Stimulated activated CD4-positive, alpha-beta T cell treated with anti-CD3 and anti-CD28 coated beads, Interleukin-1b, Interleukin-23, amount 100 ng/mL, for 4 hours (primary cell): ENCODE results near the gene TBCD.

Experiments
- DNase-seq, 2 donors: peaks; one replicate each; pipeline ENCODE4 v3.0.0-alpha.2; 2020; ENCODE audit warnings: low read depth in 2 of 2

The TBCD gene

DNA sequence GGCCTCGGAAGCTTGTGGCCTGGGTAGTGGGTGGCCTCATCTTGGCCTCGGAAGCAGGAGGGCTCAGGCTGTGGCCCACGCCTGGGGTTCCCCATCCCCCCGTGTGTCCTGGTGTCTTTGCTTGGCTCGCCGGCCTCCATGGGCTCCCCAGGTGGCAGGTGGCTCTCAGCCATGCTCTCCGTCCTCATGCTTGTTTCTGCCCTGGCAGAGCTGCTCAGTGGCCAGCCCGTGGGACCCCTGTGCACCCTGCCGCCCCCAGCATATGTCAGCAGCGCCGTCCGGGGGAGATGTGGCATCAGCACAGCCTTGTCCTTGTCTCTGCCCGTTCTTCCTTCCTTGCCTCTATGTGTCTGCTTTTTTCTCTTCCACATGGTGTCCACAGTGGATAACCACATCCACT is 38.5 kb downstream of the TBCD start:
- no peak for DNase-seq

DNA sequence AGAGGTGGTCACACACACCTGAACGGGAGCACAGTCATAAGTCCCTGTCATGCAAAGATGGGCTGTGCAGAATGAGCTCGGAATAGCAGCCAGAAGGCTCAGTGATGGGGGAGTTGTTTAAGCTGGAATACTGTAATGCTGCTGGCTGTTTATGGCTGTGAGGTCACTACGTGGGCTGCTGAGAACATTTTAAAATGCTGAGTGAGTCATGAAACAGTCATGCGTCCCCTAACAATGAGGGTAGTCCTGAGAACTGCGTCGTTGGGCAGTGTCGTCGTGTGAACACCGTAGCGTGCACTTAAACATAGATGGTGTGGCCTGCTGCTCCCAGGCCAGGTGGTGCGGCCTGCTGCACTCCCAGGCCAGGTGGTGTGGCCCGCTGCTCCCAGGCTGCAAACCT is 39.7 kb downstream of the TBCD start:
- DNase-seq, result no peak

DNA sequence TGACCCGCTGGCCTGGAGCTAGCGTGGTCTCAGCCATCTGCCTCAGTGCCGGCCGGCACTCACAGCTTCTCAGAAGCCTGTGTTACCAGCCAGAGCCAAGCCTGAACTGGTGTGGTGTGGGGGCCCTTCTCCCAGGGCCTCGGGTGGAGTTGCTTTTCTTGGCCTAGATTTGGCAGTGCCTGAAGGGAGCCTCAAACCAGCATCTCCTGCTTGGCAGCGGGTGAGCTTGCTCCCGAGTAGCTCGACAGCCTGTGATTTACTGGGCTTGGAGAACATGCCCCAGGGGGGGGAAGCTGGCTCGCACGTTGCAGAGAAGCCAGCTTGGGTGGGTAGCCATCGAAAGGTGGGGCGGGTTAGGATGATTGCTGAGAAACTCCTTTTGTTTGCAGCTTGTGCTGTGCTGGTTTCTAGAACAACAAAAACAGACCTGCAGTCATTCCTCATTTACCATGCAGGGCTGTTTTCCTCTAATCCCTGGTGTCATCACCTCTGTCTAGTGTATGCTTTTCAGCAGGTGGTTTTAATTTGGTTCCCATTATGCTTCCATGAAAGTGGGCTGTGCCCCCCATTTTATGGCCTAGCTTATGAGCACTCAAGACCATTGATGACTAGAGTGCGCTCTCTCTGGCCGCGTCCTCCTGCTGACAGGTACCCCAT is 42.2 kb downstream of the TBCD start:
- DNase-seq, result no peak

DNA sequence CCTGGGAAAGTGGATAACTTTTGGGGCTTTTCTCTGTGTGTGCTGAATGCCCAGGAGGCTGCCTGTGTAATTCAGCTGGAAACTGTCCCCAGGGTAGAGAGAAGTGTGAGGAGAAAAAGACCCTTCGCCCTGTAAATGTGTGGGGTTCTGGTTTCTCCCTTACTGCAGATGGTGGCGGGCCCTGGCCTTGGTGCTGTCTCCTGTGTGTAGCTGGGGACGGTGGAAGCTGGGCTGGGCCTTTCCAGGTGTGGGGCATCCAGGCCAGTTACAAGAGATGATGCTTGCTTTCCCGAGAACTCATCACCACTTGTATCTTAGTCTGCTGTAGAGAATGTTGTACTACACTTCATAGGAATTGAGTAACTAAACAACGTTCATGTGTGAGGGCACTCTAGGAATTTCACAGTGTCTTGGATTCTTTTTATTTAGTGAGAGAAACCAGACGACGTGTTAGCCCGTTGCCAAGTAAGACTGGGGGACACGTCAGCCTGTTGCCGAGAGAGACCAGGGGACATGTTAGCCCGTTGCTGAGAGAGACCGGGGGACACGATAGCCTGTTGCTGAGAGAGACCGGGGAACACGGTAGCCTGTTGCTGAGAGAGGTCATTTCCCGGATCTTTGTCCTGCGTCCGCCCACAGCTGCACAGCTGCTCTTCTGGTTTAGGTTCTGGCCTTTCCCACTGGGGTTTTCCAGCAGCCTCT is 43.1 kb downstream of the TBCD start:
- no peak for DNase-seq

DNA sequence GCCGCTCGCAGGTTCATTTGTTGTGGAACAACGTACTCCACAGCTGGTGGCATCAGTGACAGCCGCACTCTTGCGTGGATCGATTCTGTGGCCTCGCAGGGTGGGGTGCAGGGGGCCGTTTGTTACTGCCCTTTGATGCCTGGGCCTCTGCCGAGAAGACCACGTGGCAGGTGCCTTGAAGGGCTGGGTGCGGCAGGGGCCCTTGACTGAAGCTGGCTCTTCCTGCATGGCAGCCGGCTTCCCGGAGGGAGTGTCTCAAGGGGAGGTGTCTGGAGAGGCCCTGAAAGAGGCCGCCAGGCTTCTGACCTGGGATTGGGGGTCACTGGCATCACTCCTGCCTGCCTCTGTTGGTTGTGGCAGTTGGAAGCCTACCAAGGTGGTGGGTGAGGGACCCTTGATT is 43.8 kb downstream of the TBCD start:
- DNase-seq, result no peak

DNA sequence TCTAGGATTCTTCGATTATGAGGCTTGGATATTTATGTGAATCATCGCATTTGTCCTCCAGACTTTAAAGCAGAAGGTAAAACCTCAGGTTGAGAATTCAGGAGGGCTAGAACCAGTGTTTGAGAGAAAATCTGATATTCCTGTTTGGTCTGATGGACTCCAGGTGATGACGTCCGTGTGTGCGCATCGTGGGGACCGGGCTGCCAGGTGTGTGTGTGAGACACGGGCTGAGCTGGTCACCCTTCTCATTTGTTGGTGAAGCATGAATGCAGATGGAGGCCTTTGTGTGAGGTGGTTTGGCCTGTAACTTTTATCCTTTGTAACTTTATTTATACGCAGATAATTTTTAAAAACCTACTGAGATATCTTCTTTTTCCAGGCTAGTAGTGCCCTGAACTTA is 45.2 kb downstream of the TBCD start:
- DNase-seq, result no peak

DNA sequence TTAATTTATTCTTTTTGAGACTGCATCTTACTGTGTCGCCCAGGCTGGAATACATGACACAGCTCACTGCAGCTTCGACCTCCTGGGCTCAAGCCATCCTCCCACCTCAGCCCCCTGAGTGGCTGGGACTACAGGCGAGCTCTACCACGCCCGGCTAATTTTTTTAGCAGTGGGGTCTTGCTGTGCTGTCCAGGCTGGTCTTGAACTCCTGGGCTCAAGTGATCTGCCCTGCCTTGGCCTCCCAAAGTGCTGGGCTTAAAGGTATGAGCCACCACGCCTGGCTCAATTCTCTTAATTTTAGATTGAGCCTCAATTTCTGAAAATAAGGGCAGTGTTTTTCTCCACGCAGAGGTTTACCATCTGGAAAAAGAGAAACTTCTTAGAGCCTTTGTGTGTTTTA is 46.9 kb downstream of the TBCD start:
- DNase-seq, result no peak

DNA sequence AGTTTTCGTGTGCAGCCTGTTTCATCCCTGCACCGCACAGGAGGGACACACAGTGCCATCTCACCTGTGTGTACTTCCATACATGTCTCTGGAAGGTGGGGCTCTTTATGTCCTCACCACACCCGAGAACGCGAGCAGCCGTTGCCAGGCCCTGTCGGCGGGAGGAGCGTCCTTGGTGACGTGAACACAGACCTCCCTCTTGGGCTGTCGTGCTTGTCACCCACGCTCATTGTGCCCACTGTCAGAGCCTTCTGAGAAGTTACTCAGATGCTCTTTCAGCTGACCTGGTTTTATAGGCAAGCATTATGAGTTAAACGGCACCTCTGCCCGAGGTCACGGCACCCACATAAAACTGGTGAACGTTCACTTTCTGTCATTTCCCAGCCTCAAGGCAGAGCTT is 47.7 kb downstream of the TBCD start:
- no peak for DNase-seq

DNA sequence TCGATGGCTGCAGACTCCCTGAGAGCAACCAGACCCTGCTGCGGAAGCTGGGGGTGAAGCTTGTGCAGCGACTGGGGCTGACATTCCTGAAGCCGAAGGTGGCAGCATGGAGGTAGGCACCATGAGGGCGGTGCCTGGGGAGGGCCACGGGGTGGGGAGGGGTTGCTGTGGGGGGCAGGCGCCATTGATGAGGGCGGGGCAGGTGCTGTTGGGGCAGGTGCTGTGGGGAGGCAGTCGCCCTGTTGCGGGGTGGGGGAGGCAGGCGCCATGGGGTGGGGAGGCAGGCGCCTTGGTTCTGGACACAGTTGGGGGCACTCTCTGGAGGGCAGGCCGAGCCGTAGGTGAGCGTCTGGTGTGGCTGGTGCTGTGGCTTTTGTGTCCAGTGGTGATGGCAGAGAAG is 49.0 kb downstream of the TBCD start:
- no peak for DNase-seq

DNA sequence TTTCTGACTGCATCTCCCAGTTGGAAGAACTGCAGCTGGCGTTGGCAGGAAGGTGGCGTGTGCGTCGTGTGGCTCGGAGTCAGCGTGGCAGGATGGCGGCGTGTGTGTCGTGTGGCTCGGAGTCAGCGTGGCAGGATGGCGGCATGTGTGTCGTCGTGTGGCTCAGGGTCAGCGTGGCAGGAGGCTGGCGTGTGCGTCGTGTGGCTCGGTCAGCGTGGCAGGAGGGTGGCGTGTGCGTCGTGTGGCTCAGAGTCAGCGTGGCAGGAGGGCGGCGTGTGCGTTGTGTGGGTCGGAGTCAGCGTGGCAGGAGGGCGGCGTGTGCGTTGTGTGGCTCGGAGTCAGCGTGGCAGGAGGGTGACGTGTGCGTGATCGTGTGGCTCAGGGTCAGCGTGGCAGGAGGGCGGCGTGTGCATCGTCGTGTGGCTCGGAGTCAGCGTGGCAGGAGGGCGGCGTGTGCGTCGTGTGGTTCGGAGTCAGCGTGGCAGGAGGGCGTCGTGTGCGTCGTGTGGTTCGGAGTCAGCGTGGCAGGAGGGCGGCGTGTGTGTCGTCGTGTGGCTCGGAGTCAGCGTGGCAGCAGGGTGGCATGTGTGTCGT is 49.6 kb downstream of the TBCD start:
- DNase-seq, result no peak

DNA sequence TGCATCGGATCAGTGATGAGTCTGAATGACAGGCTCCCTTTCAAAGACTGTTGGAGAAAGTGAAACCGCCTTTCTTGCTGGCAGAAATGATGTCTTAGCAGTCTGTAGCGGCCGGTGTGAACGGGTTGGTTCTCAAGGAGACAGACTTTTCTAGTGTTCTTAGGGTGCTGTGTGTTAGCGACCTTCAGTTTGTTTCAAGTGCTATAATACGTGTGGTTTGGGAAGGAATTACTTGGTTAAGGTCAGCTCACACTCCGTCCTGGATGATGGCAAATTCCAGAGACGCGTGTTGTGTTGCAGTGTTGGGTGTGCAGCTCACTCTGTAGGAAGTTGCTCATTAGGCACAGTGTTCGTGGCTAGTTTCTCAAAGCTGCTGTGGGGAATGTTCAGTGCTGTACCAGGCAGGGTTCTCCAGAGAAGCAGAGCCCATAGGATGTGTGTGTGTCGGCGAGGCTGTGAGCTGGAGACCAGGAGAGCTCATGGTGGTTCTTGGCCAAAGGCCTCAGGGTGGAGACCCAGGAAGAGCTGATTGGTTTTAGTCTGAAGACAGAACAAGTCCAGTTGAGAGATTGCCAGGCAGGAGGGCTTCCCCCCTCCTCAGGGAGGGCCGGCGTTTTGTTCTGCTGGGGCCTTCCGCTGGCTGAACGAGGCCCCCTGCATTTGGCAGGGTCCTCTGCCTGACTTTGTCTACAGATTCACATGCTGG is 50.4 kb downstream of the TBCD start:
- no peak for DNase-seq

DNA sequence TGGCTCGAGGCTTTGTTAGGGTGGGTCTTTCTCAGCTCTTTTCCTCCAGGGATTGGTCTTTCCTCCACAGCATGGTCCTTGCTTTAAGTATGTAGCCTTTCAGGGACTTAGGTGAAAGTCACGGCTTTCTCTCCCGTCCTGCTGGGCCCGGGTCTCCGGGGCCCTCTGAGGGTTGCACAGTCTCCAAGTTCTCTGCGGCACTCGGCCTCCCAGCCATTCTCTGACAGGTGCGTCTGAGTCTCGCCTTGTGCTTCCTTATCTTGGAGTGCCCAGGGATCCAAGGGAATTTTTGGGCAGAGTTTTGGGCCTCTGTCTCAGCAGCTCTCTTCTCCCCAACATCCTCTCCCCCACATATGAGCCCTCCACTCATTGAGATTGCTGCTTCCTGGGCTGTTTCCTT is 51.3 kb downstream of the TBCD start:
- no peak for DNase-seq

DNA sequence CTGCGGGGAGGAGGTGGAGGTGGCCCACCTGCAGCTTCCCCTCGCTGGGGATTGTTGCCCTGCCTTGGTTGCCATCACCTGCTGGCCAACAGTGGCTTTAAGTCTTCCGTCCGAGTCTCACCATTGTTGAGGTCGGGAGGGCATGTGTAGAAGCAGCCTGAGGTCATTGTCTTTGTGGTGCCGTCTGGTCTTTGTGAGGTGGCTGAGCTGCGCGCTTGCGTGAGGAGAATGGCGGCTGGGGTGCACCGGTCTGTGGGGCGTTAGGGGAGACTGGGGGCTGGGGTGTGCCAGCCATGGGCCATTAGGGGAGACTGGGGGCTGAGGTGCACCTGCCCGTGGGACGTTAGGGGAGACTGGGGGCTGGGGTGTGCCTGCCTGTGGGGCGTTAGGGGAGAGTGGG is 51.7 kb downstream of the TBCD start:
- no peak for DNase-seq

DNA sequence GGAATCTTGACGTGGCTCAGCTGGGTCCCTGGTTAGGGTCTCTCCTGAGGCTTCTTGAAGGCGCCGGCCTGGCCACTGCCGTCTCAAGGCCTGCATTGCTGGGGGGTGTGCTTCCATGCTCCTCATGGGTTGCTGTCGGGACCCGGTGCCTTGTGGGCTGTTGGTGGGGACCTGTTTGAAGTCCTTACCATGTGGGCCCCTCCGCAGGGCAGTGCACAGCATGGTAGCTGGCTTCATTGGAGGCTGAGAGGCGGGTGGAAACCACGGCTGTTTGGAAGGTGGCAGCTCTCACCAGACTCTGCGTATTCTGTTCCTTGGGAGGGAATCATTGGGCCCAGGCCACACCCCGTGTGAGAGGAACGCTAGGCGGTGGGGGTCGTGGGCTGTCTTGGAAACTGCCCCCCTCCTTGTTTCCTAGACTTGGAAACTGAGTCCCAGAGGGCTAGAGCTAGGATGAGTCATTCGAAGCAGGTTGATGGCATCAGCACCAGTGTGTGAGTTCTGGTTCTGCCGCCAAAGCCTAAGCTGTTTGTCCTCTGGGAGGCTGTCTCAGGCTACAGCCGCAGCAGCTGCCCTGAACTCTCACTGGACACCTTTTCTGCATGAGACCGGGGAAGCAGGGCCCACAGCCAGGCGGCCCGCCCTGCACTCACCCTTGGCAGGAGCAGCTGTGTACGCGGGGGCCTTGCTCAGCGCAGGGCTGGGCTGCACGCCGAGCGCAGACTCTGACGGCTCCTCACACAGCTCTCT is 52.8 kb downstream of the TBCD start:
- DNase-seq, result no peak

DNA sequence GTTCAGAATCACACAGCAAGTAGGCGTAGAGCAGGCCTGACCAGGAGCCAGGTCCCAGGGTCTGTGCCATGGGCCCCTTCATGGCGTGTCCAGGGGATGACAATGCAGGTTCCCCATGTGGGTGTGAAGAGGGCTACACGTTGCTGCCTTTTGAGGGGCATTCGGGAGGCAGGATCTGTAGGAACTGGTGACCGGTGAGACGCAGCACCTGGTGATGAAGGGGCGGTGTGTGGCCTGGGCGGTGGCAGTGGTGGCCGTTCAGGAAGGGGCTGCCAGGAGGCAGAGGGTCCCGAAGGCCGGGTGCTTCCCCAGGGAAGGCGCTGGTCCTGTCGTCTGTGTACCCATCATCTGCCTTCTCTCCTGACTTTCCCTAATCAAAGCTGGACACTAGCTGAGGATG is 53.4 kb downstream of the TBCD start:
- DNase-seq, result no peak

DNA sequence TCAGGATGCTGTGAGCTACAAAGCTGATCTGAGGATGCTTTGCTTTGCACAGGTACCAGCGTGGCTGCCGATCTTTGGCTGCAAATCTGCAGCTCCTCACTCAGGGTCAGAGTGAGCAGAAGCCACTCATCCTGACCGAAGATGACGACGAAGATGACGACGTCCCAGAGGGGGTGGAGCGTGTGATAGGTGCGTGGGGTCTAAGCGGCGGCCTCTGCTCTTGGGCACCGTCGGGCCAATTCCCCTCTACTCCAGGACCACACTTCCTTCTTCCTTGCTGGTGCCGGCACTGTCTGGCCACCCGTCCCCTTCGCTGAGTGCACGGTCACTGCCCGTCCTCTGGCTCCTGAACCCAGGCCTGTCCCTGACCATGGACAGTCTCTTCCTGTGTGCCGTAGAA is 54.0 kb downstream of the TBCD start:
- DNase-seq, result no peak

DNA sequence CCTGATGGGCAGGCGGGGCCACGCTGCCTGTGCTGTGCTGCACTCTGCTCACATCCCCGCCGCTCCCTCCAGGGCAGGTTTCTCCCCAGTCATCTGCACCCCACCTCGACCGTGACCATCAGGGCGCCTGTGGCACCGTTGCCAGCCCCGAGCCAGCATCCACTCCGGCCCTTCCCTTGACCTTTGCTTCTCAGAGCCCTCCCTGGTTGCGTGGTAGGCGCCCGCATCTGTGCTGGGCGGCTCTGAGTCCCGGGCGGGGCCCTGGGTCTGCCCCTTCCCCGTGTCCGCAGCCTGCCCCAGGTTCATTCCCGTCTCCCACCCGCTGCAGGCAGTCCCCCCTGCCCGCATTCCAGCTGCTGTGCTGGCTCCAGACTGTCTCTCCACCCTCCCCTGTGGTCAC is 54.8 kb downstream of the TBCD start:
- DNase-seq, result no peak

DNA sequence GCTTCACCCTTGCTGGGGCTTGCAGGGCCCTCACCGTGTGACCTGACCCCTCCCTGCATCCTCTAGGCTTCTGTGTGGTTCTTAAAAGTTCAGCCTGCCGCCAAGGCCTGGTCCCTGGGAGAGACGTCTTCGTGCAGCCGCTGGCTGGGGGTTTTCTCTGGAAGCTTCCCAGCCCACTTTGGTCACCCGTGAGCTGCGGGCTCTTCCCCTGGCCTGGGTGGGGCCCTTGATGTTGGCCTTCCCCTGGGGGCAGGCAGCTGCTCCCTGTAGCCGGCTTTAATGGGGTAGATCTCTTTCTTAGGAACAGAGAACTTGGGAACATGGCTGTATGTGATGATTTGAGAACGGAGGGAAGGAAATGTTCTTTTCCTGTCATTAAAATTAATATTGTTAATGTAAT is 55.2 kb downstream of the TBCD start:
- no peak for DNase-seq

DNA sequence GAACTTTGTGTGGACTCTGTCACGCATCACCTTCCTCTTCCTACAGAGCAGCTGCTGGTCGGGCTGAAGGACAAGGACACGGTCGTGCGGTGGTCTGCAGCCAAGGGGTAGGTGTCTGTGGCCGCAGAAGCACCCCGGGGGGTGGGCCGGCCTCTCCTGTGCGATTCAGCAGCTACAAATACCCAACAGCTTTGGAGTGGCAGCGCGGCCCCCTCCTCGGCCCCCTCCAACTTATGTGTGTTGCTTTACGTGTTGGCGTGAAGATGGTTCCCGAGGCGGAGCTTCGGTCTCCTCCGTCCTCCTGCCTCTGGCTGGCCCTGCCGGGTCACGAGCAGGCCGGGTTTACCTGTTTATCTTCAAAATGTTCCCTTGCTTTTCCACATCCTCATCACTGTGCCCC is 55.7 kb downstream of the TBCD start:
- no peak for DNase-seq

DNA sequence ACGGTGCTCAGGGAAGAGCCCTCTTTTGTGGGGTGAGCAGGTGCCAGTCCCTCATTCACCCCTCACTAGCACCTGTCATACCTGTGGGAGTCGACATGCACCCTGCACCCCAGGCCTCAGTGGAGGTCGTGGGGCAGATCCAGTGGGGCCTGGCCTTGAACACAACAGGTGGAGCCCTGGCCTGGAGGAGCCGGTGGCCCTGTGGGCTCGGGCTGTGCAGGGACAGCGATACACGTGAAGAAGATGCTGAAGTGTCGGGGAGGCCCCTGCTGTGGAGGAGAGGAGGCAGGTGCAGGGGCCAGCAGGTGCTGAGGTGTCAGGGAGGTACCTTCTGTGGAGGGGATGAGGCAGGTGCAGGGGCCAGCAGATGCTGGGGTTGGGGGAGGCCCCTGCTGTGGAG is 56.1 kb downstream of the TBCD start:
- DNase-seq, result no peak

DNA sequence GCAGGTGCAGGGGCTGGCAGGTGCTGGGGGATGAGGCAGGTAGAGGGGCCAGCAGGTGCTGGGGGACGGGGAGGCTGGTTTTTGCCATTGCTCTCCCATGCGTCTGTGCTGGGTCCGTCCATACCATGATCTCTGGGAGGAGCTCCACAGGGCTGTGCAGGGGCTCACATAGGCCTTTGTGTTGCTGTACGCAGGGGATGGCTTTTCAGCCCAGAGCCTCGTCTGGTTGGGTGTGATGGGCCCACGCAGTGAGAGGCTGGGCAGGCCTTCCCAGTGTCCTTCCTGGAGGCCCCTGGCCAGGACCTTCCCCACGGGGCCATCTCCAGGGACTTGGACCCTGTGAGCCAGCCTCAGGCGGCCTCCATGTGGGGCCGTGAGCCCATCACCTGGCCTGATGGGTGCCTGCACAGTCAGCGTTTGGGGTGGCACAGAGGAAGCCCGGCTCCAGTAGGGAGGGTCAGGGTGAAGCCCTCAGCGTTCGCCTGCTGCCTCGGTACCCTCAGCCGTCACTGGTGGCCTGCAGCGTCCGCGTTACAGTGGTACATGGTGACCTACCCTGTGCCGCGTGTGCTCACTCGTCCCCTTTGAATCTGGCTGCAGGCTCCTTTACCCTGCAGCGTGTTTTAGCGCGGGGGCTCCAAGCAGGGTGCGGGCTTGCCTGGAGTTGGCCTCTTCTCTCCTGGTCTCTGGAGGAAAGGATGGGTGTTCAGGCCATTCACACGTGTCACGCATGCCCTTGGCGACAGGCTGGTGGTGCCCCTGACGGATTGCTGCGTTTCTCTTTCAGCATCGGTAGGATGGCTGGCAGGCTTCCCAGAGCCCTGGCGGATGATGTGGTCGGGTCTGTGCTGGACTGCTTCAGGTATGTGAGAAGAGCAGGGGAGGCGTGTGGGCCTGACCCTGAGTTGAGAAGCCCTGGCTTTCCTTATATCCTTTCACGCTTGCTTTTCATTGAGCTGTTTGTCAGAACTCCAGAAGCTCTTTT is 57.3 kb downstream of the TBCD start:
- no peak for DNase-seq
